Medulla oblongata (tissue), 1 donor: Measurements from ENCODE around the gene RNF207.

Source experiments
- DNase-seq: peaks from one replicate; pipeline ENCODE4 v3.0.0-alpha.2; 2015; ENCODE audit errors: extremely low spot score

The RNF207 gene

DNA sequence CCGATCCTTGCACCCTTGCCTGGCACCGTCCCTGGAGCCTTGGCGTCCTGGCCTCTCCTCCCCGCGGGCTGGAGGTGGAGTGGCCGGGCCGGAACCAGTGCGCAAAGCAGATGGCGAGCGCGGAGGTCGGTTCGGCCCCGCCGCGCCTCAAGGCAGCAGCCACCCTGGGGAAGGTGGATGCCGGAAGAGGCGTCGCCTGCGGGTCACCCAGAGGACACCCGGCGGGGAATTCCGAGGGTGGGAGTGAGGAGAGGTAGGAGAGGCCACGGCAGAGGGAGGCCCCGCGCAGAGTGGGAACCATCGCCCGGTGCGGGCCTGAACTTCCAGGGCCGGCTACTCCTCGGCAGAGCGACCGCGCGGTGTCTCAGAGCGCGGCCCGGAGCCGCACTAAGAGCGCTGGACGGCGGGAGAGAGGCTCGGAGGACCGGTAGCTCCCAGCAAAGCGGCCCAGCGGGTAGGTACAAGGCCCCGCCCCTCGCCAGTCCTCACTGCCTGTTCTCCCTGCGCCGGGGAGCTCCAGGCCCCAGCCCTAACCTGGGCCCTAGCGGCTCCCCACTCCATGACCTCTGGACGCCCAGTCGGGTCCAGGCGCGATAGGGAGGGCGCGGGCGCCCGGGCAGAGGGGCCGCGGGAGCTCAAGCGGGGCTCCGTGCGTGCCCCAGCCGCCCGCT, at the start of gene RNF207:
Gene RNF207, plus strand, starts transcription at position 271 of the 671 bp plus-strand sequence. CDS start 417 bp downstream, outside the sequence.
- DNase-seq: no peak

DNA sequence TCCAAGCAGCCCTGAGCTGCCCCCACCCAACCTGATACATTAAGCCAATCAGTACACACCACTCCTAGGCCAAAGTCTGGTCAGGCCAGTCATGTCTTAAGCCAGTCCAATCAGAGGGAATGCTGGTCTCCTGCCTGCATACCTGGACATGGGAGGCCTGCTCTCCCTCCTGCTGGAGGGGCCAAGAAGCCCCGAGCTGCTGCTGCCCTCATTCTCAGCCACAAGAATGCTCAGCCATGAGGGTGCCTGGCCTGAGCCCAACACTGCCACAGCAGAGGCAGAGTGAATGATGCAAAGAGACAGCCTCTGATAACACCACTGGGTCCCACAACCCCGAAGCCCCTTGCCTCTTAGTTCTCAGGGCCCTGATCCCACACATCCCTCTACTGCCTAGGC, 48.8 kb upstream of the RNF207 start:
- no peak for DNase-seq

GRCh38 chr1:6157528-6158174, 48.3 kb upstream of the RNF207 start:
- DNase-seq: no peak

- no peak for DNase-seq
These were observed 47.7 kb upstream of the RNF207 start for GRCh38 chr1:6158181-6158580.

- DNase-seq: no peak
These were observed 43.6 kb upstream of the RNF207 start for GRCh38 chr1:6162341-6162740.

DNA sequence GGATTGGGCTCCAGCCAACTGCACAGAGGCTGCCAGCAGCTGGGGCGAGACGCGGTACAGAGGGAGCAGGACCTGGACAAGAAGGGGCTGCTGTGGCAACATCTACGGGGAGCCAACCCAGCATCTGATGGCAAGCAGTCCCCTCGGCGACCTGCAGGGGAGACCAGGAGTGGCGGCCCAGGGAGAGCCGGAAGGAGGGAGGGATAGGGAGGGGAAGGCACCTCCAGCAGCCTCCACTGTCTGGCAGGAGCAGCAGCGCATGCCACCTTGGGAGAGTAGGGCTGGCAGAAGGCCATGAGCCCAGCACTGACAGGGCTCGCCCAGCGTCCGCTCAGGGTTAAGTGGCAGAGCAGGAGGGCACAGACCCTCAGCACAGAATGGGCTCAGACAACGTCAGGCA, 43.1 kb upstream of the RNF207 start:
- no peak for DNase-seq

GRCh38 chr1:6163191-6163972, 42.5 kb upstream of the RNF207 start:
- no peak for DNase-seq

- DNase-seq: no peak
These were observed 41.8 kb upstream of the RNF207 start for GRCh38 chr1:6163973-6164617.

- no peak for DNase-seq
These were observed 40.9 kb upstream of the RNF207 start for GRCh38 chr1:6165027-6165426.

DNA sequence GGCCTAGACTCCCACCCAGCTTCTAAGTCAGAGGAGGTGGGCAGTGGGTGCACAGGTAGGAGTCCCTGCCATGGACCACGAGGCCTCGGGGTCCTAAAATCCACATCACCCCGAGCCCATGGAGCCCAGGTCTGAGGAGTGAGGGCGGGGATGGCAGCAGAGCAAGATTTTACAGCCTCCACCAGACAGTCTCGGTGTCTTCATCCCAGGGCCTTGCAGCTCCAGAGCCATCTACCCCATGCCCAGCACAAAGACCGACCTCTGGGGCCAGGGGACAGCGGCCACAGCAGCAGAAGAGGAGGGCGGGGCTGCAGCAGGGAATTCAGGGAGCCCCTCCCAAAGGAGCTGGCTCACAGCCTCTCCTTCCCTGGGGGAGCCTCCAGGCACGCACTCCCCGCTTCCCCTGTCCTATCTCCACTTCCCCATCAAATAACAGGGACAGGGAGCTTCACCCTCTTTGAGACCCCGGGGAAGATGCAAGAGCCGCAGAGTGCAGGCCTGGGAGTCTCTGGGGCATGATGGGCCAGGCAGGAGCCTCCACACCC, 40.4 kb upstream of the RNF207 start:
- DNase-seq: no peak

DNA sequence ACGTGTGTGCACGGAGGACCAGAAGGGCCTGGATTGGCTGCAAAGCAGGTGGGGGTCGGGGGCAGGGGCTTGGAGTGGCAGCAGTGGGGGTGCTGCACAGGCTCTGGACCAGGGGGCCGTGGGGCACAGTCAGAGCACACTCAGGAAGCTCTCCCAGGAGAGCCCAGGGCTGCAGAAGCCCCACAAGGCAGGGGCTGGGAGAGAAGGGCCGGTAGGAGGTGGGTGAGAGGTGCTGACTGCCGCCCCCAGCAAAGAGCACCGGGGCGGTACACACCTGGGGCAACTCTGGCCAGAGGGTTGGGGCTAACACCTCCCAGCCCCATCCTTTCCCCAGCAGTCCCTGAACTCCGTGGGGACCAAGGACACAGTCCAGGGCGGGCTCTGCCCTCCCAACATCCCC, 39.7 kb upstream of the RNF207 start:
- no peak for DNase-seq

DNA sequence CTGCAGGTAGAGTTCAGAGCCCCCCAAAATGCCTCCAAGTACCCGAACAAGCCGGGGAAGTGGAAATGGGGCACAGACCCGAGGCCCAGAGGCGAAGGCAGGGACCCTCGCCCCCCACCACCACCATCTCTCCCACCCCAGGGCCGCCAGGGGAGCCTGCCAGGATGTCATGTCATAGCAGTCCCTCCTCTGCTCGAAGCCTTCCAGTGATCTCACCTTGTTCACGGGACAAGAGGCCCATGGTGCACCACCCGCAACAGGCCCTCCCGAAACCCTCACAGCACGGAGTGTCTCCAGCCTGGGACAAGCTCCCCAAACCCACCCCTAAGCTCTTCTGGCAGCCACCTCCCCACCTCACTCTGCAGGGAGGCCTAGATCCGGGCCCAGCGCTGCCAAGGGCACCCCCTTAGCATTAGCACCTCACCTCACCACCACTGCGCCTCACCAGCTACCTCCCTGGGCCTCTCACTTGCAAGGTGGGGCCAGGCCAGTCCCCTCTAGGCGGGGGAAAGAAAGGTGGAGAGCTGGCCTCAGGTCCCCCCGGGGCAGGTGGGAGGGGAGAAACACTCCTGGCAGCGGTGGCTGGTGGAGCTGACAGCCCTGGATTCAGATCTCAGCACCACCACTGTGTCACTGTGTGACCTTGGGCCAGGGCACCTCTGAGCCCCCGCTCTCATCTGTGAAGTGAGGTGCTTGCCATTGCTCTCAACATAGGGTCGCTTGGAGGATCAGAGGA, 39.1 kb upstream of the RNF207 start:
- no peak for DNase-seq

- no peak for DNase-seq
These were observed 38.3 kb upstream of the RNF207 start for GRCh38 chr1:6167391-6168303.

- no peak for DNase-seq
These were observed 36.9 kb upstream of the RNF207 start for GRCh38 chr1:6168947-6169586.

DNA sequence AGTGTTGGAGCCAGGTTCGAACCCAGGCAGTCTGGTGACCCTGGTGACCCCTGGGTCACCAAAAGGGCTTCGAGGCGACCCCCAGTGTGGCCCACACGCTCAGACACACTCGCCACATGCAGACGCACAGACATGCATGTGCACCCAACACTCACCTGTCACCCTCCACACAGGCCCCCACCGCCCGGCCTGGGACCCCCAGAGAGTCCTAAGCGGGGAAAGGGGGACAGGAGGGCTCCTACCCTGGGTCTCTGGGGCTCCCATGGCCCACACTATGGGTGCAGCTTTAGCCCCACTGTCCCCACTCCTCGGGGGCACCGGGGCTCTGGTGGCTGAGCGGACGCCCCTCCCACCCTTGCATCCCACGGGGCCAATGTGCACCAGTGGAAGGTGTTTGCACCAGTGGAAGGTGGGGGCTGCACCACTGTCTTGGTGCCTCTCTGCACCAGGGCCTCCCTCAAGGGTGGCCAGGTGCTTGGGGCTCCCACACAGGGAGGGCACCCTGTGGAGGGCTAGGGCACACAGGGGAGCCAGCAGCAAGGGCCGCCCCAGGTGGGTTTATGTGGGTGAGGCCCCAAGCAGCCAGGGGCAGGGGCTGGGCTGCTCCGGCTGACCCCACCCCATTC, 35.7 kb upstream of the RNF207 start:
- no peak for DNase-seq

DNA sequence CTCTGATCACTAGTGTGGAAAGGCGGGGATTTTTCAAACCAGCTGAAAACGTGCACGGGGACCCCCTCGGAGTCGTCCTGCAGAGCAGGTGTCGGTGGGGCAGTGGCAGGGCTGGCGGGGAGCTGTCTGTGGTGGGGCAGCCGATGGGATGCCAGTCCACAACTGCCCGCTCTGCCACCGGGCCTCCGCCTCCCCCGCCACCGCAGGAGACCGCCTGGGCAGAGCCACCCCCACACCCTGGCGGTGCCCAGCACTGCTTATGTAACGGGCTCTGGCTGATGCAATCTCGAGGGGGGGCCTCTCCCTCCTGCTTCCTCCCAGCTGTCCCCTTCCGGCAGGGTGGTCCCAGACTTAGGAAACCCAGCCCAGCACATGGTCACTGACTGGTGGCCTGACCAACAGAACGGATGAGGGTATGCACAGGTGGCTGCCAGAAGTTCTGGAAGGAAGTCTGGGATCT, 35.1 kb upstream of the RNF207 start:
- no peak for DNase-seq

- no peak for DNase-seq
These were observed 34.3 kb upstream of the RNF207 start for GRCh38 chr1:6171548-6172124.

GRCh38 chr1:6172549-6172948, 33.4 kb upstream of the RNF207 start:
- no peak for DNase-seq
